IPS-18a (cell line): ENCODE results near the gene FBXO40.
"Not testable (repeated sequence)": the region's sequence is repeated elsewhere in the genome, so short reads cannot be mapped to it uniquely, and the experiment has no call there.

Source experiments
- H3K27ac ChIP-seq: one replicate; pipeline ENCODE4 v1.5.1; 2013; ENCODE audit warnings: low read length
- H3K27me3 ChIP-seq: one replicate; pipeline ENCODE4 v1.6.1; 2013; ENCODE audit warnings: mild to moderate bottlenecking, low read length; ENCODE audit not compliant: control insufficient read depth, insufficient read depth
- H3K36me3 ChIP-seq: one replicate; pipeline ENCODE4 v1.6.1; 2013; ENCODE audit warnings: low read depth, low read length; ENCODE audit not compliant: control insufficient read depth
- H3K4me1 ChIP-seq: one replicate; pipeline ENCODE4 v1.6.1; 2013; ENCODE audit warnings: low read depth, low read length; ENCODE audit not compliant: control insufficient read depth
- H3K4me3 ChIP-seq: one replicate; pipeline ENCODE4 v1.5.1; 2013; ENCODE audit warnings: low read length
- H3K9ac ChIP-seq: one replicate; pipeline ENCODE4 v1.6.1; 2013; ENCODE audit warnings: mild to moderate bottlenecking, low read length, moderate library complexity
- H3K9me3 ChIP-seq: one replicate; pipeline ENCODE4 v1.6.1; 2013; ENCODE audit warnings: low read depth, low read length; ENCODE audit not compliant: control insufficient read depth

The FBXO40 gene

DNA sequence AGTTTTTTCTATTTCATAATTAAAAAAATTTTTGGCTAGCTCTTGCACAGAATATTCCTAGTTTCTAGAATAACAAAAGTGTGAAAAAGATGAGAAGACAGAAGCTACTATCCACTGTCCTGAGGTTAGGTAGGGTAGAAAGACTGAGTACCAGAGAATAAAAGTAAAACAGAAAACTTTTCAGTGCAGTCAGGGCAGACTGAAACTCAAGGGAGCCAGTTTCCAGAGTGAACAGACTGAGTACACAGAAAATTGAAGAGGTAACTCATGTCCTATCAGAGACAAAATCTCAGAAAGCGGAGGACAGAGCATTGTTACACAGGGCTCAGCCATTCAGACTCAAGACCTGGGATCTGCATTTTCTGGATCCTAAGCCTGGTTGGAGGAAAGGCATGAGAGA, 8.8 kb upstream of the FBXO40 start:
- H3K36me3 ChIP-seq: no peaks in the 10 kb centered on the region
- no peaks in the 10 kb centered on the region for H3K4me1 ChIP-seq
- no peaks in the 10 kb centered on the region for H3K27me3 ChIP-seq
- H3K9ac ChIP-seq: no peak overlapping the region
- H3K9me3 ChIP-seq: no peaks in the 10 kb centered on the region
- no peak overlapping the region for H3K27ac ChIP-seq
- H3K4me3 ChIP-seq: no peak overlapping the region

DNA sequence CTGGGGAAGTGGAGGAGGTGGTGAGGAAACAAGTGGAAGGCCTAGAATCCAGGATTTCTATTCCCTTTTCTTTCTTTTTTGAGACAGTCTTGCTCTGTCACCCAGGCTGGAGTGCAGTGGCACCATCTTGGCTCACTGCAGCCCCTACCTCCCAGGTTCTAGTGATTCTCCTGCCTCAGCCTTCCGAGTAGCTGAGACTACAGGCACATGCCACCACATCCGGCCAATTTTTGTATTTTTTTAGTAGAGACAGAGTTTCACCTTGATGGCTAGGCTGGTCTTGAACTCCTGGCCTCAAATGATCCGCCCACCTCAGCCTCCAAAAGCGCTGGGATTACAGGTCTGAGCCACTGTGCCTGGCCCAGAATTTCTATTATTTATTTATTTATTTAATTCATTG, 627 bp downstream of the FBXO40 start:
- H3K27me3 ChIP-seq, H3K36me3 ChIP-seq, H3K9me3 ChIP-seq: not testable (repeated sequence)
- Histone ChIP-seq H3K4me3 (peak overlapping the region; percentile 43), H3K27ac (peak overlapping the region; percentile 90), H3K4me1 (peaks cover 43% of the 10 kb centered on the region), H3K9ac (peak overlapping the region; percentile 85)

GRCh38 chr3:121594850-121595249, 1.7 kb downstream of the FBXO40 start:
- Histone ChIP-seq H3K4me3 (no peak overlapping the region), H3K4me1 (peaks cover 43% of the 10 kb centered on the region), H3K9me3 (no peaks in the 10 kb centered on the region), H3K27ac (peak overlapping the region; percentile 41), H3K27me3 (no peaks in the 10 kb centered on the region), H3K36me3 (no peaks in the 10 kb centered on the region), H3K9ac (no peak overlapping the region)

- Histone ChIP-seq H3K27me3 (no peaks in the 10 kb centered on the region), H3K36me3 (no peaks in the 10 kb centered on the region), H3K4me3 (no peak overlapping the region), H3K9ac (no peak overlapping the region), H3K27ac (peak overlapping the region; percentile 33), H3K9me3 (no peaks in the 10 kb centered on the region), H3K4me1 (peaks cover 39% of the 10 kb centered on the region)
Measured at GRCh38 chr3:121595765-121596406, 2.7 kb downstream of the FBXO40 start.

GRCh38 chr3:121598564-121598963, 5.4 kb downstream of the FBXO40 start:
- no peaks in the 10 kb centered on the region for H3K9me3 ChIP-seq
- no peak overlapping the region for H3K27ac ChIP-seq
- H3K27me3 ChIP-seq: no peaks in the 10 kb centered on the region
- no peak overlapping the region for H3K4me3 ChIP-seq
- no peak overlapping the region for H3K9ac ChIP-seq
- H3K36me3 ChIP-seq: no peaks in the 10 kb centered on the region
- H3K4me1 ChIP-seq: peaks cover 30% of the 10 kb centered on the region

DNA sequence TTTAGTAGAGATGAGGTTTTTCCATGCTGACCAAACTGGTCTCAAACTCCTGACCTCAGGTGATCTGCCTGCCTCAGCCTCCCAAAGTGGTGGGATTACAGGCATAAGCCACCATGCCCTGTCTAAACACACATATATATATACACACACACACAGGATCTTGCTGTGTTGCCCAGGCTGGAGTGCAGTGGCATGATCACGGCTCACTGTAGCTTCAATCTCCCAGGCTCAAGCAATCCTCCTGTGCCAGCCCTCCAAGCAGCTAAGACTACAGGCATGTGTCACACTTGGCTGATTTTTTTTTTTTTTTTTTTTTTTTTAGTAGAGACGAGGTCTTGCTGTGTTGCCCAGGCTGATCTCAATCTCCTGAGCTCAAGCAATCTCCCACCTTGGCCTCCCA, 6.7 kb downstream of the FBXO40 start:
- not testable (repeated sequence) for H3K27ac ChIP-seq, H3K9ac ChIP-seq, H3K27me3 ChIP-seq, H3K4me3 ChIP-seq, H3K36me3 ChIP-seq, H3K9me3 ChIP-seq
- peaks cover 21% of the 10 kb centered on the region for H3K4me1 ChIP-seq

DNA sequence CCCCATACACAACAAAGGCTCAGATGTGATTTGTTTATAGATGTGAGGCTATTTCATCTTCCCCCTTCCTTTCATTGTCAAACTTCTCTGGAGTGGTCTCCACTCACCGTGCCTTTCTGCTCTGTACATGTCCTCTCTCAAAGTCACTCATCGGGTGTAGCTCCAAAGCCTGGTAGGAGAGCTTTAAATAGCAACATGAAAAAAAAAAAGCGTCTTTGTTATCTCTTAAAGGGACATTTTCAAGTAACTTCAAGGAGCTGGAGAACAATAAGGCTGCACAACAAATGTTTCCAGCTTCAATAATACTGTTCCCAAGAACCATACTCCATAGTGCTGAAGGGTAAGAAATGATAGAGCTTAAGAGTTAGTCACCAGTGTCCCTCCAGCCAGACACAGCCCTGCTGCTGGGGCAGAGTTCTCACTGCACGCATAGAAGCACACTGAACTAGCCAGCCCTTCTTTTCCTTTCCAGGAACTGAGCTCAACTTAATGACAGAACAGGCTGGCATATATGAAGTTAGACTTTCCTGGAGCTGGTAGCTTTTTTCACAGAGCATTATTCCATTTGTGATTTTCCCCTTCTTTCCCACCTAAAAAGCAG, 8.1 kb downstream of the FBXO40 start:
- Histone ChIP-seq H3K4me1 (peaks cover 15% of the 10 kb centered on the region), H3K4me3 (no peak overlapping the region), H3K36me3 (no peaks in the 10 kb centered on the region), H3K27me3 (no peaks in the 10 kb centered on the region), H3K9me3 (no peaks in the 10 kb centered on the region), H3K9ac (no peak overlapping the region), H3K27ac (no peak overlapping the region)

GRCh38 chr3:121604759-121605158, 11.6 kb downstream of the FBXO40 start:
- Histone ChIP-seq H3K27me3 (no peaks in the 10 kb centered on the region), H3K36me3 (no peaks in the 10 kb centered on the region), H3K9me3 (no peaks in the 10 kb centered on the region), H3K4me3 (no peak overlapping the region), H3K4me1 (peaks cover 11% of the 10 kb centered on the region), H3K9ac (no peak overlapping the region), H3K27ac (no peak overlapping the region)

DNA sequence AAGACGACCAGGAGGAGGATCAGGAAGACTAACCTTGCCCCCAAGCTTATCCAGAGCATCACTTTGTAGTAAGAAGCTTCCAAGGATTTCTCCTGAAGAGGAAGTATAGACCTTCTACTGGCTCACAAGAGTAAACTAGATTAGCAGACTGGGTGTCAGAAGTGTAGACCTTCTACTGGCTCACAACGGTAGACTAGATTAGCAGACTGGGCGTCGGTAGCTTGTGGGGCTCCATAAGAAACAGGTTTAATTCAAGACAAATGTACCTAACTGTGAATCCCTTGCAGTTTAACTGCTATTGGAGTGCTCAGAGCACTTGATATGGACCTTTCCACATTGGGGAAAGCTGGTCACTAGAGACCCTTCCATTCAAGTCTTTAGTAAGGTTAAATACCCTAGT, 12.9 kb downstream of the FBXO40 start:
- no peaks in the 10 kb centered on the region for H3K36me3 ChIP-seq
- H3K9me3 ChIP-seq: no peaks in the 10 kb centered on the region
- H3K27ac ChIP-seq: no peak overlapping the region
- H3K27me3 ChIP-seq: no peaks in the 10 kb centered on the region
- H3K9ac ChIP-seq: no peak overlapping the region
- H3K4me3 ChIP-seq: no peak overlapping the region
- peaks cover 7% of the 10 kb centered on the region for H3K4me1 ChIP-seq

- no peaks in the 10 kb centered on the region for H3K9me3 ChIP-seq
- H3K27me3 ChIP-seq: no peaks in the 10 kb centered on the region
- H3K4me3 ChIP-seq: no peak overlapping the region
- H3K4me1 ChIP-seq: peaks cover 3% of the 10 kb centered on the region
- H3K36me3 ChIP-seq: no peaks in the 10 kb centered on the region
- no peak overlapping the region for H3K9ac ChIP-seq
- no peak overlapping the region for H3K27ac ChIP-seq
Measured at GRCh38 chr3:121619691-121620090, 26.5 kb downstream of the FBXO40 start.

- H3K4me3 ChIP-seq: no peak overlapping the region
- no peaks in the 10 kb centered on the region for H3K27me3 ChIP-seq
- H3K9me3 ChIP-seq: no peaks in the 10 kb centered on the region
- peaks cover 5% of the 10 kb centered on the region for H3K4me1 ChIP-seq
- no peak overlapping the region for H3K9ac ChIP-seq
- H3K36me3 ChIP-seq: no peaks in the 10 kb centered on the region
- no peak overlapping the region for H3K27ac ChIP-seq
Measured at GRCh38 chr3:121621491-121621890, 28.3 kb downstream of the FBXO40 start.

DNA sequence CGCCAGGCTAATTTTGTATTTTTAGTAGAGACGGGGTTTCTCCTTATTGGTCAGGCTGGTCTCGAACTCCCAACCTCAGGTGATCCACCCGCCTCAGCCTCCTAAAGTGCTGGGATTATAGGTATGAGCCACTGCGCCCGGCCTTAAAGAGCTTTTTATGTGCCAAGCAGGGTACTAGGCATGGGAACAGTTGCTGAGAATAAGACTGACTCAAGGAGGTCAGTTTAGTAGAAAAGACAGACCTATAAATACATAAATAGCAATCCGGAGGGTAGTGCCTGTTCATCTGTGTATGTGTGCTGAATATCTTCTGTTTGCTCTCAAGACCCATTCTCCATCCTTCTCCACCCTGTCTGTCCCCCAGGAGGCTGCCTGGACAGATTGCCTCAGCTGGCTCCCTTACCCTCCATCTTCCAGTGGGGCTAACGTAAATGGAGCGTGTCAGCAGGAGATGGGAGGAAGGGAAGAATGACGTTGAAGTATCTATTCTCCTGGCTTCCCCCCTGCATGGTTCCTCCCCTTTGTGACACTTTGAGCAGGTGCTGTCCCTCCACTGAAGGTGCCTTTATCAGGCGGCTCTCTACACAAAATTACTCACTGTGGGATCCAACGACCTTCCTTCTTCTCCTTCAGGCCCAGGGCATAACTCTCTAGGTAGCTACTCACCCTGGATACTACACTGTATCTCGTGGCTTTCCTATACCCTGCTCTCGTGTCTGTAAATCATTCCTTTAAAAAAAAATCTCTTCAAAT, 31.1 kb downstream of the FBXO40 start:
- H3K4me1 ChIP-seq: peaks cover 5% of the 10 kb centered on the region
- no peaks in the 10 kb centered on the region for H3K36me3 ChIP-seq
- no peak overlapping the region for H3K4me3 ChIP-seq
- H3K27ac ChIP-seq: no peak overlapping the region
- H3K9me3 ChIP-seq: no peaks in the 10 kb centered on the region
- H3K9ac ChIP-seq: no peak overlapping the region
- no peaks in the 10 kb centered on the region for H3K27me3 ChIP-seq
